DOHH2 (cell line): ENCODE data around the gene TMEM131.

ENCODE experiments used
- H3F3A ChIP-seq: fragments of 200-600 bp; sonication (generic), shearing (Covaris generic); 2 replicates; pipeline ENCODE4 v1.6.0; 2016; ENCODE audit warnings: antibody characterized with exemption, mild to moderate bottlenecking; ENCODE audit not compliant: control insufficient read depth, insufficient read depth
- H3K27ac ChIP-seq: fragments of 200-600 bp; sonication (generic); 2 replicates; pipeline ENCODE4 v1.5.1; 2014; ENCODE audit warnings: low read depth, mild to moderate bottlenecking, low read length, moderate library complexity
- H3K27me3 ChIP-seq: fragments of 200-600 bp; sonication (generic); 2 replicates; pipeline ENCODE4 v1.6.1; 2014; ENCODE audit warnings: mild to moderate bottlenecking, low read length, mixed read lengths; ENCODE audit not compliant: control insufficient read depth
- H3K36me3 ChIP-seq: fragments of 200-600 bp; sonication (generic); 2 replicates; pipeline ENCODE4 v1.6.1; 2014; ENCODE audit warnings: mild to moderate bottlenecking, low read length, moderate library complexity, mixed read lengths; ENCODE audit not compliant: control insufficient read depth
- H3K4me1 ChIP-seq: fragments of 200-600 bp; sonication (generic); 2 replicates; pipeline ENCODE4 v1.6.1; 2014; ENCODE audit warnings: mild to moderate bottlenecking, low read length, mixed read lengths; ENCODE audit not compliant: control insufficient read depth
- H3K4me2 ChIP-seq: fragments of 200-600 bp; sonication (generic); 2 replicates; pipeline ENCODE4 v1.6.0; 2014; ENCODE audit warnings: mild to moderate bottlenecking, low read length, moderate library complexity
- H3K4me3 ChIP-seq: fragments of 200-600 bp; sonication (generic); 2 replicates; pipeline ENCODE4 v1.5.1; 2014; ENCODE audit warnings: mild to moderate bottlenecking, low read length, mixed read lengths
- H3K79me2 ChIP-seq: fragments of 200-600 bp; sonication (generic); 2 replicates; pipeline ENCODE4 v1.6.1; 2014; ENCODE audit warnings: mild to moderate bottlenecking, low read length, mixed read lengths; ENCODE audit not compliant: control insufficient read depth
- H3K9me2 ChIP-seq: fragments of 200-600 bp; sonication (generic); replicated peaks from 2 replicates; pipeline ENCODE4 v1.6.1; 2014; ENCODE audit warnings: mild to moderate bottlenecking, low read length, mixed read lengths; ENCODE audit not compliant: control insufficient read depth
- H3K9me3 ChIP-seq: fragments of 200-600 bp; sonication (generic); 2 replicates; pipeline ENCODE4 v1.6.1; 2014; ENCODE audit warnings: antibody characterized with exemption, low read length, mixed read lengths; ENCODE audit not compliant: control insufficient read depth, insufficient read depth
- H4K20me1 ChIP-seq: fragments of 200-600 bp; sonication (generic); 2 replicates; pipeline ENCODE4 v1.6.0; 2014; ENCODE audit warnings: low read depth, mild to moderate bottlenecking, antibody characterized with exemption, low read length, moderate library complexity; ENCODE audit not compliant: control insufficient read depth, insufficient read depth
- CTCF ChIP-seq: fragments of 200-600 bp; sonication (generic); IDR thresholded peaks from one replicate; pipeline ENCODE4 v1.5.1; 2014; ENCODE audit warnings: antibody characterized with exemption, mild to moderate bottlenecking, low read depth, low read length; ENCODE audit not compliant: poor library complexity, severe bottlenecking
- EZH2phosphoT487 ChIP-seq: fragments of 200-600 bp; sonication (generic); IDR thresholded peaks from 2 replicates; pipeline ENCODE4 v1.6.1; 2017; ENCODE audit warnings: borderline replicate concordance, mild to moderate bottlenecking, antibody characterized with exemption, low read length, moderate library complexity, mixed read lengths

The TMEM131 gene

GRCh38 chr2:97739020-97739892 is 256.5 kb downstream of the TMEM131 start:
- Histone ChIP-seq H3K9me3 (no peaks in the 10 kb centered on the region), H4K20me1 (no peaks in the 10 kb centered on the region), H3F3A (no peaks in the 10 kb centered on the region), H3K4me2 (no peak overlapping the region), H3K4me1 (no peaks in the 10 kb centered on the region), H3K9me2 (no peaks in the 10 kb centered on the region), H3K27me3 (no peaks in the 10 kb centered on the region), H3K27ac (no peak overlapping the region), H3K4me3 (no peak overlapping the region), H3K36me3 (no peaks in the 10 kb centered on the region), H3K79me2 (no peaks in the 10 kb centered on the region)
- no peak for TF ChIP-seq EZH2phosphoT487
- TF ChIP-seq CTCF: no peak

GRCh38 chr2:97738179-97739019 is 257.3 kb downstream of the TMEM131 start:
- no peak overlapping the region for H3K4me2 ChIP-seq
- no peaks in the 10 kb centered on the region for H3K9me3 ChIP-seq
- no peak overlapping the region for H3K27ac ChIP-seq
- H3K4me1 ChIP-seq: no peaks in the 10 kb centered on the region
- H3K27me3 ChIP-seq: no peaks in the 10 kb centered on the region
- TF ChIP-seq EZH2phosphoT487 (no peak), CTCF (no peak)
- no peak overlapping the region for H3K4me3 ChIP-seq
- no peaks in the 10 kb centered on the region for H3K9me2 ChIP-seq
- H4K20me1 ChIP-seq: no peaks in the 10 kb centered on the region
- H3K79me2 ChIP-seq: no peaks in the 10 kb centered on the region
- H3K36me3 ChIP-seq: no peaks in the 10 kb centered on the region
- no peaks in the 10 kb centered on the region for H3F3A ChIP-seq

- Histone ChIP-seq H3K9me2 (no peaks in the 10 kb centered on the region), H3K4me2 (no peak overlapping the region), H3K27me3 (no peaks in the 10 kb centered on the region), H3K4me3 (no peak overlapping the region), H3K79me2 (no peaks in the 10 kb centered on the region), H3K36me3 (no peaks in the 10 kb centered on the region), H3K9me3 (no peaks in the 10 kb centered on the region), H3F3A (no peaks in the 10 kb centered on the region), H3K27ac (no peak overlapping the region), H4K20me1 (no peaks in the 10 kb centered on the region), H3K4me1 (no peaks in the 10 kb centered on the region)
- no peak for TF ChIP-seq CTCF
- TF ChIP-seq EZH2phosphoT487: no peak
These were observed 258.1 kb downstream of the TMEM131 start for GRCh38 chr2:97737421-97738178.
